ENCODE results near the gene TUBB2B.
"Not testable (repeated sequence)": the region's sequence is repeated elsewhere in the genome, so short reads cannot be mapped to it uniquely, and the experiment has no call there.

Gene TUBB2B

DNA sequence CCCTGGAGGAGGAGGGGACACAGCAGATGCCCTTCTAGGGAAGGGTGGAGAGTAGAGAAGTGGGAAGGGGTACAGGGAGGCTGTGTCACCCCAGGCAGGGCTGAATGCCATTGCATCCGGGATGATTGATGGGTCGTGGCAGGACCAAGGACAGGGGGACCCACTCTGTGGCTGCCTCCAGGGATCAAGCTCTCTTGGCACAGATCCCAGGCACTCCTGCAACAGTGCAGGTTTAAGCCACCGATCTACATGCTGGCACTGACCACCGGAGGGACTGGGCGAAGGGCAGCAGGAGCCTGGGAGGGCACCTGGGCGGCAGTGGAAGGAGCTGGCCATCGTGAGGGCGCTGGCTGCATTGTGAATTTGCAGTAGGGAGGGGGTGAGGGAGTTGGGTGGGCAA, 47.5 kb downstream of the TUBB2B start:
- no CpG with 5 or more reads among the region's 8 CpGs for WGBS (ENCODE audit: insufficient coverage)
- H3K4me3 ChIP-seq (ENCODE audit: control insufficient read depth in 1 of 7, extremely low read depth in 1 of 7, insufficient read depth in 4 of 7, low read depth in 2 of 7, low read length in 6 of 7); POLR2A ChIA-PET; CTCF ChIA-PET; H3K36me3 ChIP-seq (ENCODE audit: control insufficient read depth in 4 of 4, insufficient read depth in 4 of 4, low read length in 3 of 4); H3K27ac ChIP-seq (ENCODE audit: insufficient read depth in 1 of 2, low read depth in 1 of 2, low read length in 2 of 2, poor library complexity in 1 of 2, severe bottlenecking in 2 of 2); H3K9me3 ChIP-seq (ENCODE audit: control extremely low read depth in 1 of 5, control insufficient read depth in 4 of 5, insufficient read depth in 2 of 5, low read depth in 1 of 5, low read length in 4 of 5); H3K4me1 ChIP-seq (ENCODE audit: control extremely low read depth in 1 of 4, control insufficient read depth in 4 of 4, insufficient read depth in 4 of 4, low read length in 3 of 4): not testable (repeated sequence)
- peaks cover 0 to 12% (median 3%) of the 10 kb centered on the region in 5 experiments for H3K27me3 ChIP-seq (replicated peaks in 2 of 5; ENCODE audit: control insufficient read depth in 4 of 5, insufficient read depth in 5 of 5, low read length in 4 of 5)
- DNase-seq, result peak in 1 of 3 donors; percentile 41

DNA sequence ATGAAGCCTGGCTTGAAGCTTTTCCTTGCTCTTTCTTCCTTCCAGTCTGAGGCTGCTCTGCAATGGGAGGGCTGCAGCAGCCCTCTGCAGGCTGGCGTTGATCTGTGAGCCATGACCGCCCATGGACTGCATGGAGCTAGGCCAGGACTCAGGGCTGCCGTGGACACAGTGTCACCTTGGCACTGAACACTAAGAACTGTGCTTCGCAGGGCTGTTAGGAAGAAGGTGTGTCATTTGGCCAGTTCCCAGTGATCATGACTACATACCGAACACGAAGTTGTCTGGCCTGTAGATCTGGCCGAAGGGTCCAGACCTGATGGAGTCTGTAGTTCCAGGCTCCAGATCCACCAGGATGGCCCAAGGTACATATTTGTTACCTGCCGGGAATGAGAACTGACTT, 48.8 kb downstream of the TUBB2B start:
- WGBS (ENCODE audit: insufficient coverage), result 100% methylated on average over 5 of the region's 8 CpGs
- H3K36me3 ChIP-seq (ENCODE audit: control insufficient read depth in 4 of 4, insufficient read depth in 4 of 4, low read length in 3 of 4); POLR2A ChIA-PET; H3K27ac ChIP-seq (ENCODE audit: insufficient read depth in 1 of 2, low read depth in 1 of 2, low read length in 2 of 2, poor library complexity in 1 of 2, severe bottlenecking in 2 of 2); H3K4me1 ChIP-seq (ENCODE audit: control extremely low read depth in 1 of 4, control insufficient read depth in 4 of 4, insufficient read depth in 4 of 4, low read length in 3 of 4); DNase-seq; H3K9me3 ChIP-seq (ENCODE audit: control extremely low read depth in 1 of 5, control insufficient read depth in 4 of 5, insufficient read depth in 2 of 5, low read depth in 1 of 5, low read length in 4 of 5); H3K27me3 ChIP-seq (replicated peaks in 2 of 5; ENCODE audit: control insufficient read depth in 4 of 5, insufficient read depth in 5 of 5, low read length in 4 of 5); CTCF ChIA-PET; H3K4me3 ChIP-seq (ENCODE audit: control insufficient read depth in 1 of 7, extremely low read depth in 1 of 7, insufficient read depth in 4 of 7, low read depth in 2 of 7, low read length in 6 of 7): not testable (repeated sequence)

DNA sequence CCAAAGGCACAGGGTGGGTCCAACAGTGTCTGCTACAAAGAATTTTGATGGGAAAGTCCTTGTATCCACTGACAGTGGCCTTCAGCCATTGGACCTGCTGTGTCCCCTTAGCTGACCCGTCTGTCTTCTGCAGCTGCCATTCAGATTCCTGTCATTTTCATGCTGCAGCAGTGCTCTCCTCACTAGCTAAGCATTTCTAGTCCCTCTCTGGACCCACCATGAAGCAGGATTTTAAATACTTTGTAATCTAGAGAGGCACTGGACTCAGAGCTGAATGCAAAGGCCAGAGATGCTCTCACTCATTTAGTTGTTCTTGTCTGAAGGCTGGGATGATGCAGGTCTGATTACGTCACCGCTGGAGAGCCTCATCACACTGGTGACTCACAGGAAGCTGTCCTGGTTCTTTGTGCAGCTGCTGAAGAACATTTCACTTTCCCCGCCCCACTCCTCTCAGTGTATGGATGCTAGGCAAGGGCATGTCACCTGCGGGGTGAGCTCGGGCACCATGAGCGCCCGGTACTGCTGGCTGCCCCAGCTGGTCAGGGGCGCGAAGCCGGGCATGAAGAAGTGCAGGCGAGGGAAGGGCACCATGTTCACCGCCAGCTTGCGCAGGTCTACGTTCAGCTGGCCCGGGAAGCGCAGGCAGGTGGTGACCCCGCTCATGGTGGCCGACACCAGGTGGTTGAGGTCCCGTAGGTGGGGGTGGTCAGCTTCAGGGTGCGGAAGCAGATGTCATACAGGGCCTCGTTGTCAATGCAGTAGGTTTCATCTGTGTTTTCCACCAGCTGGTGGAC, 50.7 kb downstream of the TUBB2B start:
- Histone ChIP-seq H3K4me3 (ENCODE audit: control insufficient read depth in 1 of 7, extremely low read depth in 1 of 7, insufficient read depth in 4 of 7, low read depth in 2 of 7, low read length in 6 of 7) (no peak overlapping the region), H3K4me1 (ENCODE audit: control extremely low read depth in 1 of 4, control insufficient read depth in 4 of 4, insufficient read depth in 4 of 4, low read length in 3 of 4) (no peaks in the 10 kb centered on the region), H3K27me3 (replicated peaks in 2 of 5; ENCODE audit: control insufficient read depth in 4 of 5, insufficient read depth in 5 of 5, low read length in 4 of 5) (peaks cover 0 to 8% (median 0%) of the 10 kb centered on the region in 5 experiments), H3K27ac (ENCODE audit: insufficient read depth in 1 of 2, low read depth in 1 of 2, low read length in 2 of 2, poor library complexity in 1 of 2, severe bottlenecking in 2 of 2) (no peak overlapping the region), H3K9me3 (ENCODE audit: control extremely low read depth in 1 of 5, control insufficient read depth in 4 of 5, insufficient read depth in 2 of 5, low read depth in 1 of 5, low read length in 4 of 5) (no peaks in the 10 kb centered on the region), H3K36me3 (ENCODE audit: control insufficient read depth in 4 of 4, insufficient read depth in 4 of 4, low read length in 3 of 4) (no peaks in the 10 kb centered on the region)
- DNase-seq, result peak in 2 of 3 donors; percentile 40 to 48
- CTCF ChIA-PET, result interaction anchor here (1.0 to 2.2 kb wide), 3 partner anchors 11 to 20 kb away, joined by 3 to 6 read pairs (median 3); partner anchors contain the start of gene TUBB2A
- 96% methylated on average over 17 of the region's 22 CpGs for WGBS (ENCODE audit: insufficient coverage)
- POLR2A ChIA-PET, result interaction anchor here (0.6 to 0.7 kb wide), 2 partner anchors 14 to 127 kb away, joined by 3 to 4 read pairs; no protein-coding TSS in a partner anchor

- Histone ChIP-seq H3K4me1 (ENCODE audit: control extremely low read depth in 1 of 4, control insufficient read depth in 4 of 4, insufficient read depth in 4 of 4, low read length in 3 of 4) (no peaks in the 10 kb centered on the region), H3K27ac (ENCODE audit: insufficient read depth in 1 of 2, low read depth in 1 of 2, low read length in 2 of 2, poor library complexity in 1 of 2, severe bottlenecking in 2 of 2) (no peak overlapping the region), H3K4me3 (ENCODE audit: control insufficient read depth in 1 of 7, extremely low read depth in 1 of 7, insufficient read depth in 4 of 7, low read depth in 2 of 7, low read length in 6 of 7) (no peak overlapping the region), H3K9me3 (ENCODE audit: control extremely low read depth in 1 of 5, control insufficient read depth in 4 of 5, insufficient read depth in 2 of 5, low read depth in 1 of 5, low read length in 4 of 5) (no peaks in the 10 kb centered on the region), H3K36me3 (ENCODE audit: control insufficient read depth in 4 of 4, insufficient read depth in 4 of 4, low read length in 3 of 4) (no peaks in the 10 kb centered on the region), H3K27me3 (replicated peaks in 2 of 5; ENCODE audit: control insufficient read depth in 4 of 5, insufficient read depth in 5 of 5, low read length in 4 of 5) (peaks cover 0 to 8% (median 0%) of the 10 kb centered on the region in 5 experiments)
- ChIA-PET CTCF (interaction anchor here (2.2 kb wide), 1 partner anchor 10 kb away, joined by 6 read pairs; no protein-coding TSS in a partner anchor), POLR2A (interaction anchor here (0.7 kb wide), 1 partner anchor 126 kb away, joined by 3 read pairs; no protein-coding TSS in a partner anchor)
- DNase-seq, result no peak
- 81% methylated on average over 10 of the region's 11 CpGs for whole genome bisulfite sequencing (ENCODE audit: insufficient coverage)
Observed at GRCh38 chr6:3175715-3176402, 51.6 kb downstream of the TUBB2B start.

Data from common myeloid progenitor, CD34-positive (primary cell).